Suprapubic skin (tissue), 4 donors: ENCODE results near the gene ARHGAP12. TPM values are rescaled to one million over a fixed set of nuclear protein-coding genes. Genes with fewer than 3 reads are reported as not detected.
"Not testable (repeated sequence)": the region's sequence is repeated elsewhere in the genome, so short reads cannot be mapped to it uniquely, and the experiment has no call there.

Experiments used
- DNase-seq, 2 donors: peaks; one replicate each; pipeline ENCODE4 v3.0.0-alpha.2; 2019; ENCODE audit warnings: low spot score in 2 of 2
- H3K27ac ChIP-seq: fragments of 200-600 bp; sonication (generic); one replicate; pipeline ENCODE4 v1.5.1; 2019
- H3K27me3 ChIP-seq: fragments of 200-600 bp; sonication (generic); one replicate; pipeline ENCODE4 v1.5.1; 2019
- H3K36me3 ChIP-seq: fragments of 200-600 bp; sonication (generic); one replicate; pipeline ENCODE4 v1.5.1; 2019
- H3K4me1 ChIP-seq: fragments of 200-600 bp; sonication (generic); one replicate; pipeline ENCODE4 v1.5.1; 2019
- H3K4me3 ChIP-seq: fragments of 200-600 bp; sonication (generic); one replicate; pipeline ENCODE4 v1.5.1; 2019; ENCODE audit warnings: mild to moderate bottlenecking
- H3K9me3 ChIP-seq: fragments of 200-600 bp; sonication (generic); one replicate; pipeline ENCODE4 v1.5.1; 2019
- EP300 ChIP-seq: sonication (generic); formaldehyde crosslinking; IDR thresholded peaks from one replicate; pipeline ENCODE4 v1.6.1; 2017; ENCODE audit warnings: antibody characterized with exemption
- POLR2A ChIP-seq, 2 donors: fragments of 450-650 bp; IDR thresholded peaks; one replicate each; pipeline ENCODE4 v1.6.1; 2017; ENCODE audit warnings: antibody characterized with exemption in 2 of 2, mild to moderate bottlenecking in 2 of 2, moderate library complexity in 2 of 2
- POLR2AphosphoS5 ChIP-seq, 3 donors: sonication (generic); formaldehyde crosslinking; IDR thresholded peaks; one replicate each; pipeline ENCODE4 v1.6.1; 2017; ENCODE audit warnings: antibody characterized with exemption in 3 of 3
- WGBS: methylation state at CpG from one replicate; pipeline ENCODE4 v1.1.5; 2018; 5-methylcytosine and 5-hydroxymethylcytosine counted together
- total RNA-seq, 4 donors: library from RNA; depleted of rRNA; stranded (reverse); fragments of >200 nt; gene quantifications; one replicate each; pipeline ENCODE4 v1.1.0, GENCODE V29; 2016
- TF ChIP-seq, protein P1 (sequence below), 2 donors: fragments of 200-600 bp in 1 of 2; fragments of 450-650 bp in 1 of 2; sonication (generic) in 1 of 2; IDR thresholded peaks; one replicate each; pipeline ENCODE4 v1.5.1; 2016 to 2019; ENCODE audit warnings: antibody characterized with exemption in 2 of 2, mild to moderate bottlenecking in 1 of 2, moderate library complexity in 1 of 2

Gene ARHGAP12
- total RNA-seq, 4 donors from 2014 or later, result 25.7 to 64.5 (median 39.5) TPM

DNA sequence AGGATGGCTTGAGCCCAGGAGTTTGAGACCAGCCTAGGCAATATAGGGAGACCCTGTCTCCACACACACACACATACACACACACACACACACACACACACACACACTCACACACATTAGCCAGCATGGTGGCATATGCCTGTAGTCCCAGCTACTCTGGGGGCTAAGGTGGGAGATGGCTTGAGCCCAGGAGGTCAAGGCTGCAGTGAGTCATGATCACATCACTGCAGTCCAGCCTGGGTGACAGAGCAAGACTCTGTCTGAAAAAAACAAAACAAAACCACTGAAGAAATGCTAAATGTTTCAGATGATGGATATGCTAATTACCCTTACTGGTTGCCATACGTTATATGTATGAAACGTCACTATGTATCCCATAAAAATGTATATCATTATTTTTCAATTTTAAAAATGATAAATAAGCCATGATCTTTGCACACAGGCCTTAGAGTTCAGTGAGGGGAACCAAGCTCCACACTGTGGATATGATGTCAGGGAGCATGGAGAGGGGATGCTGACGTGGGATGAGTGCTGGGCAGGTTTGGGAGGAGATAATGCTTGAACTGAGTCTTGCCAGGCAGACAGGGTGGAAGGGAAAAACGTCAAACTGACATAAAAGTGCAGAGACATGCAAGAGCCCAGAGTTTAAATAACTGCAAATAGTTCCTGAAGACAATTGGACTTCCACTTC is 45.9 kb upstream of the ARHGAP12 start:
- Histone ChIP-seq H3K4me1 (peaks cover 5% of the 10 kb centered on the region), H3K27me3 (no peaks in the 10 kb centered on the region), H3K9me3 (no peaks in the 10 kb centered on the region), H3K36me3 (no peaks in the 10 kb centered on the region), H3K4me3 (no peak overlapping the region), H3K27ac (no peak overlapping the region)
- WGBS, result 83% methylated on average over 4 of the region's 4 CpGs
- no peak for DNase-seq
- TF ChIP-seq POLR2A (IDR thresholded peaks at IDR 0.05) (no peak), POLR2AphosphoS5 (IDR thresholded peaks at IDR 0.05) (no peak), EP300 (no peak)
- TF ChIP-seq, protein P1, sequence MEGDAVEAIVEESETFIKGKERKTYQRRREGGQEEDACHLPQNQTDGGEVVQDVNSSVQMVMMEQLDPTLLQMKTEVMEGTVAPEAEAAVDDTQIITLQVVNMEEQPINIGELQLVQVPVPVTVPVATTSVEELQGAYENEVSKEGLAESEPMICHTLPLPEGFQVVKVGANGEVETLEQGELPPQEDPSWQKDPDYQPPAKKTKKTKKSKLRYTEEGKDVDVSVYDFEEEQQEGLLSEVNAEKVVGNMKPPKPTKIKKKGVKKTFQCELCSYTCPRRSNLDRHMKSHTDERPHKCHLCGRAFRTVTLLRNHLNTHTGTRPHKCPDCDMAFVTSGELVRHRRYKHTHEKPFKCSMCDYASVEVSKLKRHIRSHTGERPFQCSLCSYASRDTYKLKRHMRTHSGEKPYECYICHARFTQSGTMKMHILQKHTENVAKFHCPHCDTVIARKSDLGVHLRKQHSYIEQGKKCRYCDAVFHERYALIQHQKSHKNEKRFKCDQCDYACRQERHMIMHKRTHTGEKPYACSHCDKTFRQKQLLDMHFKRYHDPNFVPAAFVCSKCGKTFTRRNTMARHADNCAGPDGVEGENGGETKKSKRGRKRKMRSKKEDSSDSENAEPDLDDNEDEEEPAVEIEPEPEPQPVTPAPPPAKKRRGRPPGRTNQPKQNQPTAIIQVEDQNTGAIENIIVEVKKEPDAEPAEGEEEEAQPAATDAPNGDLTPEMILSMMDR (IDR thresholded peaks at IDR 0.05), result no peak

DNA sequence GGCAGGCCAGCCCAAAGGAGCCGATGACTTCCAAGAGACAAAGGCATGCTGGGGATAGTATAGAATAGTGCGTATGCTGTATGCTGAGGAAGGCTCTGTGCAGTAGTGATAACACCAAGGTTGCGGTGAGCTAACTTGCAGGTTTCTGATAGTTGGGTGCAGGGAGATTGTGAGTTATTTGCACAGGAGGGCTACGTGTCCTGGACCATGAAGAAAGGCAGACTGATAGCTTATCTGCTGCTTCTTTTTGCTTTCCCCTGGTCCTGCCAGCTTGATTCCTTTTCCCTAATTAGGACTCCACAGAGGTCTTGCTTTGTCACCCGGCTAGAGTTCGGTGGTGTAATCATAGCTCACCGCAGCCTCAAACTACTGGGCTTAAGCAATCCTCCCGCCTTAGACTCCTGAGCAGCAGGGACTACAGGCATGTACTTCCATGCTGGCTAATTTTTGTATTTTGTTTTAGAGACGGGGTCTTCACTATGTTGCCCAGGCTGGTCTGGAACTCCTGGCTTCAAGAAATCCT is 43.9 kb upstream of the ARHGAP12 start:
- Histone ChIP-seq H3K4me1 (peaks cover under 1% of the 10 kb centered on the region), H3K27ac (no peak overlapping the region), H3K9me3 (no peaks in the 10 kb centered on the region), H3K4me3 (no peak overlapping the region), H3K36me3 (no peaks in the 10 kb centered on the region), H3K27me3 (no peaks in the 10 kb centered on the region)
- TF ChIP-seq POLR2AphosphoS5 (IDR thresholded peaks at IDR 0.05) (no peak), POLR2A (IDR thresholded peaks at IDR 0.05) (no peak), EP300 (no peak)
- TF ChIP-seq, protein P1 (IDR thresholded peaks at IDR 0.05), result no peak
- 90% methylated on average over 9 of the region's 9 CpGs for WGBS
- DNase-seq, result no peak

DNA sequence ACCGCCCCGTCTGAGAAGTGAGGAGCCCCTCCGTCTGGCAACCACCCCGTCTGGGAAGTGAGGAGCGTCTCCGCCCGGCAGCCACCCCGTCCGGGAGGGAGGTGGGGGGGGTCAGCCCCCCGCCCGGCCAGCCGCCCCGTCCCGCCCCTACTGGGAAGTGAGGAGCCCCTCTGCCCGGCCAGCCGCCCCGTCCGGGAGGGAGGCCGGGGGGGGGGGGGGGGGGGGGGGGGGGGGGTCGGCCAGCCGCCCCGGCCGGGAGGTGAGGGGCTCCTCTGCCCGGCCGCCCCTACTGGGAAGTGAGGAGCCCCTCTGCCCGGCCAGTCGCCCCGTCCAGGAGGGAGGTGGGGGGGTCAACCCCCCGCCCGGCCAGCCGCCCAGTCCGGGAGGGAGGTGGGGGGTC is 41.2 kb upstream of the ARHGAP12 start:
- not testable (repeated sequence) for H3K27me3 ChIP-seq, H3K4me3 ChIP-seq, DNase-seq, H3K4me1 ChIP-seq, H3K27ac ChIP-seq, H3K9me3 ChIP-seq, H3K36me3 ChIP-seq
- no CpG with 5 or more reads among the region's 32 CpGs for WGBS

DNA sequence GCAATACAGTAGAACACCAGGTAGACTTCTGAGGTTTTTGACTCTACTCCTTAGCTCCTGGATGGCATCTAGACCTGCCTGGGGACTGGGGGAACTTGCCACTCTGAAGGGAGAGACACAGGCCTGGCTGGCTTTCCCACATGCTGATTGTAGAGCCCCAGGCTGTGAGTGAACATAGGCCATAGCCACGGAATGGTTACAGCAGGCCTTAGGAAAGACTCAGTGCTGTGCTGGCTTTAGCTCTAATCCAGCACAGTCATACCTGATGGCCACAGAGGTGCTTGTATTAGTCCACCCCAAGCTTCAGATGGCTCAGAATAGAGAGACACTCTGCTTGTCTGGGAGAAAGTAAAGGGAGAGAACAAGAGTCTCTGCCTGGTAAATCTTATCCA is 35.0 kb upstream of the ARHGAP12 start:
- H3K4me1 ChIP-seq, result peaks cover 6% of the 10 kb centered on the region
- no peak for TF ChIP-seq POLR2AphosphoS5 (IDR thresholded peaks at IDR 0.05)
- TF ChIP-seq, protein P1 (IDR thresholded peaks at IDR 0.05), result no peak
- no peak for TF ChIP-seq EP300
- no peak for TF ChIP-seq POLR2A (IDR thresholded peaks at IDR 0.05)
- 29% methylated on average over 1 of the region's 1 CpG for WGBS
- no peak overlapping the region for H3K27ac ChIP-seq
- H3K4me3 ChIP-seq, result no peak overlapping the region
- no peak for DNase-seq
- H3K9me3 ChIP-seq, result no peaks in the 10 kb centered on the region
- H3K36me3 ChIP-seq, result no peaks in the 10 kb centered on the region
- H3K27me3 ChIP-seq, result no peaks in the 10 kb centered on the region

DNA sequence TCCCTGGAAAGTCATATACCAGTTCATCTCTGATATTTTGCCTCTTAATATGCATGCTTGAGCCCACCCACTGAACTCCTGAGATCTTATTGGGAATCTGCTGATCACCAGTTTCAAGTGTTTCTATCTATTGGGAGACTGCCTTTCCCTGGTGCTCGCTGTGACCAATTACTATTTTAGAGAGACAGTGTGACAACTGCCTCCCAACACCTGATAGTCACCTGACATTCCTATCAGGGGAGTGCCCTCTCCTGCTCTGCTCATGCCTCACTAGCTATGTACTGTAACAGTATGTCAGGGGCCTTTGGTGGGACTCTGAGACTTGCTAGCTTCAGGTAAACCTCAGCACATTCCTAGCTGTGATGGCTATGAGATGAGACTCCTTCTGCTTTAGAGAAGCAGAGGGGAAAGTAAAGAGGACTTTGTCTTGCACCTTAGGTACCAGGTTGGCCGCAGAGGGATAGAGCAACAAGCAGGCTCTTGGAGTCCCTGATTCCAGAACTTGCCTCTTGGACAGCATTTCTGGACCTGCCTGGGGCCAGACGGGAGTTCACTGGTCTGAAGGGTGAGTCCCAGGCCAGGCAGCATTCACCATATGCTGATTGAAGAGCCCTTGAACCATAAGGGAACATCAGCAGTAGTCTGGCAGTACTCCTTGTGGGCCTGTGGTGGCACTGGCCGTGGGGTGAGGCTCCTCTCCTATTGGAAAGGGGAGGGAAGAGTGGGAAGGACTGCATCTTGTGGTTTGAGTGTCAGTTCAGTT is 34.4 kb upstream of the ARHGAP12 start:
- no peaks in the 10 kb centered on the region for H3K36me3 ChIP-seq
- H3K9me3 ChIP-seq, result no peaks in the 10 kb centered on the region
- TF ChIP-seq, protein P1 (IDR thresholded peaks at IDR 0.05), result no peak
- TF ChIP-seq POLR2A (IDR thresholded peaks at IDR 0.05) (no peak), EP300 (no peak), POLR2AphosphoS5 (IDR thresholded peaks at IDR 0.05) (no peak)
- 100% methylated on average over 1 of the region's 4 CpGs for WGBS
- no peak for DNase-seq
- H3K27me3 ChIP-seq, result no peaks in the 10 kb centered on the region
- H3K27ac ChIP-seq, result no peak overlapping the region
- H3K4me3 ChIP-seq, result no peak overlapping the region
- peaks cover 6% of the 10 kb centered on the region for H3K4me1 ChIP-seq
